Lower leg skin (tissue), 3 donors: ENCODE results near the gene DUSP9.

ENCODE experiments used
- CTCF ChIP-seq, 3 donors: fragments of 450-650 bp; IDR thresholded peaks; one replicate each; pipeline ENCODE4 v1.5.1; 2016; ENCODE audit warnings: antibody characterized with exemption in 3 of 3, mild to moderate bottlenecking in 3 of 3, moderate library complexity in 2 of 3
- POLR2A ChIP-seq, 2 donors: fragments of 450-650 bp; IDR thresholded peaks; one replicate each; pipeline ENCODE4 v1.6.1; 2016 to 2017; ENCODE audit warnings: antibody characterized with exemption in 2 of 2, mild to moderate bottlenecking in 1 of 2, moderate library complexity in 1 of 2

GRCh38 chrX:153685751-153686696, 39.0 kb downstream of the DUSP9 start:
- TF ChIP-seq POLR2A (IDR thresholded peaks at IDR 0.05) (no peak), CTCF (IDR thresholded peaks at IDR 0.05) (no peak)
